PC-3 (cell line): ENCODE results near the gene TPPP3. TPM values are rescaled to one million over a fixed set of nuclear protein-coding genes. Genes with fewer than 3 reads are reported as not detected.

Experiments used
- ATAC-seq: fragments of 200-7000 bp; cut with Tn5 transposase; 2 replicates; pipeline ENCODE4 v1.9.1; 2020; ENCODE audit warnings: mild to moderate bottlenecking, moderate library complexity
- BruUV-seq: library from RNA; stranded (reverse); fragments of 400-500 nt; replicated peaks from 2 replicates; lab custom pipeline; 2021; lab: Mats Ljungman, UMichigan
- CTCF ChIA-PET: fragments of 300-600 bp; sonication (Branson Sonifier 250); formaldehyde crosslinking; loops from one replicate; lab custom pipeline; 2022; ENCODE audit warnings: antibody characterized with exemption; lab: Charles Lee
- POLR2A ChIA-PET: fragments of 300-600 bp; sonication (Branson Sonifier 250); formaldehyde crosslinking; loops from one replicate; lab custom pipeline; 2022; ENCODE audit warnings: antibody characterized with exemption; ENCODE audit not compliant: unreplicated experiment; lab: Charles Lee
- DNase-seq: peaks from one replicate; pipeline ENCODE4 v3.0.0-alpha.2; 2015
- H2AFZ ChIP-seq: fragments of 300-600 bp; sonication (generic); 2 replicates; pipeline ENCODE4 v1.6.0; 2016; ENCODE audit warnings: antibody characterized with exemption, low read length
- H3F3A ChIP-seq: fragments of 300-600 bp; sonication (generic); one replicate; pipeline ENCODE4 v1.6.0; 2017; ENCODE audit warnings: antibody characterized with exemption, low read length, control low read depth, mild to moderate bottlenecking; ENCODE audit not compliant: unreplicated experiment
- H3K27ac ChIP-seq: fragments of 300-600 bp; sonication (generic); 2 replicates; pipeline ENCODE4 v1.5.1; 2016; ENCODE audit warnings: mild to moderate bottlenecking, low read length
- H3K27me3 ChIP-seq: fragments of 300-600 bp; sonication (generic); 2 replicates; pipeline ENCODE4 v1.6.1; 2016; ENCODE audit warnings: low read length, mixed read lengths
- H3K36me3 ChIP-seq: fragments of 300-600 bp; sonication (generic); 2 replicates; pipeline ENCODE4 v1.6.1; 2016; ENCODE audit warnings: low read depth, mixed run types, low read length, mixed read lengths
- H3K4me1 ChIP-seq: fragments of 300-600 bp; sonication (generic); 2 replicates; pipeline ENCODE4 v1.5.1; 2016; ENCODE audit warnings: low read length; ENCODE audit not compliant: insufficient read depth
- H3K4me2 ChIP-seq: fragments of 300-600 bp; sonication (generic); 2 replicates; pipeline ENCODE4 v1.6.0; 2016; ENCODE audit warnings: low read length
- H3K4me3 ChIP-seq: fragments of 300-600 bp; sonication (generic); 2 replicates; pipeline ENCODE4 v1.5.1; 2016; ENCODE audit warnings: mild to moderate bottlenecking, low read length, mixed read lengths
- H3K79me2 ChIP-seq: fragments of 300-600 bp; sonication (generic); 2 replicates; pipeline ENCODE4 v1.6.1; 2017; ENCODE audit warnings: low read length, mixed read lengths
- H3K9ac ChIP-seq: fragments of 300-600 bp; sonication (generic); 2 replicates; pipeline ENCODE4 v1.6.0; 2016; ENCODE audit warnings: mild to moderate bottlenecking, low read length
- H3K9me2 ChIP-seq: fragments of 300-600 bp; sonication (generic); replicated peaks from 2 replicates; pipeline ENCODE4 v1.6.1; 2016; ENCODE audit warnings: mixed run types, low read length, mixed read lengths
- H3K9me3 ChIP-seq: fragments of 300-600 bp; sonication (generic); 2 replicates; pipeline ENCODE4 v1.6.1; 2016; ENCODE audit warnings: low read length, mixed read lengths
- H4K20me1 ChIP-seq: fragments of 300-600 bp; sonication (generic); 2 replicates; pipeline ENCODE4 v1.6.1; 2016; ENCODE audit warnings: low read length, mixed read lengths
- EZH2 ChIP-seq: fragments of 300-600 bp; sonication (generic); IDR thresholded peaks from one replicate; pipeline ENCODE4 v1.6.1; 2017; ENCODE audit warnings: antibody characterized with exemption, mild to moderate bottlenecking, low read length; ENCODE audit not compliant: unreplicated experiment
- EZH2phosphoT487 ChIP-seq: fragments of 300-600 bp; sonication (generic); IDR thresholded peaks from 2 replicates; pipeline ENCODE4 v1.6.1; 2018; ENCODE audit warnings: mild to moderate bottlenecking, antibody characterized with exemption, low read length, borderline replicate concordance
- intact Hi-C: fragments of 100-400 bp; cut with micrococcal nuclease; formaldehyde crosslinking; loops from 2 replicates; pipeline ENCODE4 v1.9.0; 2023
- total RNA-seq: library from RNA; depleted of rRNA; stranded (reverse); fragments of >200 nt; gene quantifications from 2 replicates; pipeline ENCODE4 v1.2.3, GENCODE V29; 2014
- TF ChIP-seq, protein P1 (sequence below): fragments of 300-600 bp; sonication (generic); conservative IDR thresholded peaks from 2 replicates; pipeline ENCODE4 v1.5.1; 2017; ENCODE audit warnings: antibody characterized with exemption, low read depth, mild to moderate bottlenecking, low read length

The TPPP3 gene
- total RNA-seq, 1 experiment from 2014 or later = not detected

- no peak for TF ChIP-seq EZH2phosphoT487
- TF ChIP-seq, protein P1, sequence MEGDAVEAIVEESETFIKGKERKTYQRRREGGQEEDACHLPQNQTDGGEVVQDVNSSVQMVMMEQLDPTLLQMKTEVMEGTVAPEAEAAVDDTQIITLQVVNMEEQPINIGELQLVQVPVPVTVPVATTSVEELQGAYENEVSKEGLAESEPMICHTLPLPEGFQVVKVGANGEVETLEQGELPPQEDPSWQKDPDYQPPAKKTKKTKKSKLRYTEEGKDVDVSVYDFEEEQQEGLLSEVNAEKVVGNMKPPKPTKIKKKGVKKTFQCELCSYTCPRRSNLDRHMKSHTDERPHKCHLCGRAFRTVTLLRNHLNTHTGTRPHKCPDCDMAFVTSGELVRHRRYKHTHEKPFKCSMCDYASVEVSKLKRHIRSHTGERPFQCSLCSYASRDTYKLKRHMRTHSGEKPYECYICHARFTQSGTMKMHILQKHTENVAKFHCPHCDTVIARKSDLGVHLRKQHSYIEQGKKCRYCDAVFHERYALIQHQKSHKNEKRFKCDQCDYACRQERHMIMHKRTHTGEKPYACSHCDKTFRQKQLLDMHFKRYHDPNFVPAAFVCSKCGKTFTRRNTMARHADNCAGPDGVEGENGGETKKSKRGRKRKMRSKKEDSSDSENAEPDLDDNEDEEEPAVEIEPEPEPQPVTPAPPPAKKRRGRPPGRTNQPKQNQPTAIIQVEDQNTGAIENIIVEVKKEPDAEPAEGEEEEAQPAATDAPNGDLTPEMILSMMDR = no peak
- no peak for TF ChIP-seq EZH2
- H3K4me3 ChIP-seq = no peak overlapping the region
- no peak overlapping the region for H3K4me2 ChIP-seq
- H3K9ac ChIP-seq = no peak overlapping the region
- H3K36me3 ChIP-seq = no peaks in the 10 kb centered on the region
- no peak overlapping the region for H2AFZ ChIP-seq
- H3F3A ChIP-seq = no peaks in the 10 kb centered on the region
- no peaks in the 10 kb centered on the region for H3K27me3 ChIP-seq
- ChIA-PET POLR2A (no interaction called here), CTCF (no interaction called here)
- no peaks in the 10 kb centered on the region for H3K9me3 ChIP-seq
- intact Hi-C loops = loop anchor here (10.0 kb wide), 1 partner anchor 48 kb away; no protein-coding TSS in a partner anchor
- no TSS peak for BruUV-seq
- H4K20me1 ChIP-seq = no peaks in the 10 kb centered on the region
- DNase-seq (no peak), ATAC-seq (no peak)
- no peaks in the 10 kb centered on the region for H3K79me2 ChIP-seq
- H3K9me2 ChIP-seq = no peaks in the 10 kb centered on the region
- H3K4me1 ChIP-seq = peaks cover 5% of the 10 kb centered on the region; the same call in 1 of the 2 replicates
- H3K27ac ChIP-seq = no peak overlapping the region
These were observed 818 bp downstream of the TPPP3 start for GRCh38 chr16:67392301-67393059.

DNA sequence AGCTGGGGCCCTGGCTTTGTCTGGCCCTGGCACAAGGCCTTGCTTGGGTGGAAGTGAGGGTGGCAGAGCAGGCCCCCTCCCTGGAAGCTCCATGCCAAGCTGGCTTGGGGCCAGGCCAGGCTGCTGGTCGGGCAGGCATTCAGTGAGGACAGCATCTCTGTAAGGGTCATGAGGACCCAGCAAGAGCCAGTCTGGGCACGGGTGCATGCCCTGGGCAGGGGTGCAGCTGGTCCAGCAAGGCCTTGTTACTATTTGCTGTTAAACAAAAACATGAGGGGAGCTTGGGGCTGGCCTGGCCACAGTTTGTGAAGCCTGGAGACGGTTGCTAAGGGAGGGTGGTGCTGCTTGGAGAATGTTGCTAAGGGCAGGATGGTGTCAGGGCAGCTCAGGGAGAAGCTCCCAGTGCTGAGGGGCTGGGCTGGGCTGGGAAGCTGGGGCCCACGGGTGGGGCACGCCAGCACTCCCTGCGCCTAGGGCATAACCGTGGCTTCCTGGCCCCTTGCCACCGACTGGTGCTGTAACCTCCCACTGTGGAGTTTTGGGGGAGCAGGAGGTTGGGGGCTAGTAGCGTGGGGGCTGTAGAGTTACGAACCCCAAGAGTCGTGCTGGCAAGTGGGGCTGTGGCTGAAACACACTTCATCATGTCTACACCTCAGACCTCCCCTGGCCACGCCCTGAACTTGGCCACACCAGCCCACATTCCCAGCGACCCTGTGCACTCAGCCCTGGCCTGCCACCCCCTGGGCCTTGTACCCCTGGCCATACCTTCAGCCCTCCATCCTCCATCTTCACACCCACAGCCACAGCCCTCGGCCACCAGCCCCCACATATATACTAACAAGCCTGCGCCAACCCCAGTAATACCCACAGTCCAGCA lies 1.6 kb downstream of the TPPP3 start:
- H3K9me2 ChIP-seq = no peaks in the 10 kb centered on the region
- ChIA-PET POLR2A (no interaction called here), CTCF (interaction anchor here (0.6 kb wide), 1 partner anchor 15 kb away, joined by 13 read pairs; no protein-coding TSS in a partner anchor)
- intact Hi-C loops = loop anchor here (10.0 kb wide), 1 partner anchor 47 kb away; no protein-coding TSS in a partner anchor
- no peaks in the 10 kb centered on the region for H3K27me3 ChIP-seq
- DNase-seq (no peak), ATAC-seq (no peak)
- H3K4me3 ChIP-seq = no peak overlapping the region
- H3K79me2 ChIP-seq = no peaks in the 10 kb centered on the region
- no TSS peak for BruUV-seq
- H3K4me2 ChIP-seq = no peak overlapping the region
- TF ChIP-seq EZH2 = no peak
- TF ChIP-seq EZH2phosphoT487 = no peak
- TF ChIP-seq, protein P1 = no peak
- H4K20me1 ChIP-seq = no peaks in the 10 kb centered on the region
- no peak overlapping the region for H3K27ac ChIP-seq
- peaks cover 5% of the 10 kb centered on the region; the same call in 1 of the 2 replicates for H3K4me1 ChIP-seq
- H3K9me3 ChIP-seq = no peaks in the 10 kb centered on the region
- H3K9ac ChIP-seq = no peak overlapping the region
- no peak overlapping the region for H2AFZ ChIP-seq
- H3K36me3 ChIP-seq = no peaks in the 10 kb centered on the region
- H3F3A ChIP-seq = no peaks in the 10 kb centered on the region
